Measurements from ENCODE around the gene LINC01488. TPM values are rescaled to one million over a fixed set of nuclear protein-coding genes. Genes with fewer than 3 reads are reported as not detected.

The LINC01488 gene
- total and polyA plus RNA-seq, 9 of the 15 experiments (the other 6 are each of a cell fraction or from before 2014, with no cell fraction given): not detected

- TF ChIP-seq ZNF584 (CRISPR knock-in tag; IDR thresholded peaks at IDR 0.05; ENCODE audit: low read depth) (no peak), RHOXF2B (CRISPR knock-in tag; conservative IDR thresholded peaks at IDR 0.05) (no peak), GTF2F1 (IDR thresholded peaks at IDR 0.05; ENCODE audit: low read depth, low read length) (no peak), TSC22D4 (tag; IDR thresholded peaks at IDR 0.05) (no peak), NFYB (IDR thresholded peaks at IDR 0.05; ENCODE audit: extremely low read depth, insufficient read length) (no peak), ARHGAP35 (IDR thresholded peaks at IDR 0.05; ENCODE audit: partially characterized antibody) (no peak), ZNF197 (CRISPR knock-in tag; IDR thresholded peaks at IDR 0.05; ENCODE audit: low read depth) (no peak), MTA3 (IDR thresholded peaks at IDR 0.05; ENCODE audit: borderline replicate concordance) (no peak), LEF1 (IDR thresholded peaks at IDR 0.05) (no peak), HMGN3 (IDR thresholded peaks at IDR 0.05; ENCODE audit: borderline replicate concordance, extremely low read depth, insufficient read length, low read depth, low read length) (no peak), RNF2 (IDR thresholded peaks at IDR 0.05) (no peak)
- TF ChIP-seq, protein P1, sequence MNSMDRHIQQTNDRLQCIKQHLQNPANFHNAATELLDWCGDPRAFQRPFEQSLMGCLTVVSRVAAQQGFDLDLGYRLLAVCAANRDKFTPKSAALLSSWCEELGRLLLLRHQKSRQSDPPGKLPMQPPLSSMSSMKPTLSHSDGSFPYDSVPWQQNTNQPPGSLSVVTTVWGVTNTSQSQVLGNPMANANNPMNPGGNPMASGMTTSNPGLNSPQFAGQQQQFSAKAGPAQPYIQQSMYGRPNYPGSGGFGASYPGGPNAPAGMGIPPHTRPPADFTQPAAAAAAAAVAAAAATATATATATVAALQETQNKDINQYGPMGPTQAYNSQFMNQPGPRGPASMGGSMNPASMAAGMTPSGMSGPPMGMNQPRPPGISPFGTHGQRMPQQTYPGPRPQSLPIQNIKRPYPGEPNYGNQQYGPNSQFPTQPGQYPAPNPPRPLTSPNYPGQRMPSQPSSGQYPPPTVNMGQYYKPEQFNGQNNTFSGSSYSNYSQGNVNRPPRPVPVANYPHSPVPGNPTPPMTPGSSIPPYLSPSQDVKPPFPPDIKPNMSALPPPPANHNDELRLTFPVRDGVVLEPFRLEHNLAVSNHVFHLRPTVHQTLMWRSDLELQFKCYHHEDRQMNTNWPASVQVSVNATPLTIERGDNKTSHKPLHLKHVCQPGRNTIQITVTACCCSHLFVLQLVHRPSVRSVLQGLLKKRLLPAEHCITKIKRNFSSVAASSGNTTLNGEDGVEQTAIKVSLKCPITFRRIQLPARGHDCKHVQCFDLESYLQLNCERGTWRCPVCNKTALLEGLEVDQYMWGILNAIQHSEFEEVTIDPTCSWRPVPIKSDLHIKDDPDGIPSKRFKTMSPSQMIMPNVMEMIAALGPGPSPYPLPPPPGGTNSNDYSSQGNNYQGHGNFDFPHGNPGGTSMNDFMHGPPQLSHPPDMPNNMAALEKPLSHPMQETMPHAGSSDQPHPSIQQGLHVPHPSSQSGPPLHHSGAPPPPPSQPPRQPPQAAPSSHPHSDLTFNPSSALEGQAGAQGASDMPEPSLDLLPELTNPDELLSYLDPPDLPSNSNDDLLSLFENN (IDR thresholded peaks at IDR 0.05; ENCODE audit: low read depth in 2 of 2, low read length in 2 of 2): no peak
- TF ChIP-seq, protein P2, sequence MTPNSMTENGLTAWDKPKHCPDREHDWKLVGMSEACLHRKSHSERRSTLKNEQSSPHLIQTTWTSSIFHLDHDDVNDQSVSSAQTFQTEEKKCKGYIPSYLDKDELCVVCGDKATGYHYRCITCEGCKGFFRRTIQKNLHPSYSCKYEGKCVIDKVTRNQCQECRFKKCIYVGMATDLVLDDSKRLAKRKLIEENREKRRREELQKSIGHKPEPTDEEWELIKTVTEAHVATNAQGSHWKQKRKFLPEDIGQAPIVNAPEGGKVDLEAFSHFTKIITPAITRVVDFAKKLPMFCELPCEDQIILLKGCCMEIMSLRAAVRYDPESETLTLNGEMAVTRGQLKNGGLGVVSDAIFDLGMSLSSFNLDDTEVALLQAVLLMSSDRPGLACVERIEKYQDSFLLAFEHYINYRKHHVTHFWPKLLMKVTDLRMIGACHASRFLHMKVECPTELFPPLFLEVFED (CRISPR knock-in tag; conservative IDR thresholded peaks at IDR 0.05): no peak
- ChIA-PET POLR2A (no interaction called here), CTCF (ENCODE audit: low intra/inter-chr PET ratio) (no interaction called here)
- H3K79me2 ChIP-seq (ENCODE audit: control insufficient read depth, insufficient read depth, low read length): no peaks in the 10 kb centered on the region
- H3K9me3 ChIP-seq (replicated peaks; ENCODE audit: control insufficient read depth, insufficient read depth, low read depth, low read length): no peaks in the 10 kb centered on the region
- H3K9me1 ChIP-seq (ENCODE audit: control insufficient read depth, insufficient read depth, low read length): no peaks in the 10 kb centered on the region
- H3K27me3 ChIP-seq (ENCODE audit: control insufficient read depth in 2 of 2, insufficient read depth in 2 of 2, low read length in 2 of 2): peaks cover 22 to 94% of the 10 kb centered on the region in 2 experiments
- no peak overlapping the region for H3K4me2 ChIP-seq (ENCODE audit: insufficient read depth, low read length)
- H3K36me3 ChIP-seq (ENCODE audit: control insufficient read depth, insufficient read depth, low read length): no peaks in the 10 kb centered on the region
- H2AFZ ChIP-seq (ENCODE audit: low read depth, low read length): no peak overlapping the region
- no peak overlapping the region for H3K9ac ChIP-seq (ENCODE audit: insufficient read depth in 1 of 2, low read depth in 2 of 2, low read length in 2 of 2)
- ATAC-seq (no peak), DNase-seq (ENCODE audit: extremely low read depth in 1 of 4, low spot score in 3 of 4) (no peak), FAIRE-seq (no peak)
- WGBS (ENCODE audit: insufficient coverage, low coverage, missing lambda C conversion rate): 15% methylated on average over 16 of the region's 17 CpGs
- no peaks in the 10 kb centered on the region; the same call in 1 of the 2 replicates for H4K20me1 ChIP-seq (replicated peaks; ENCODE audit: control insufficient read depth, insufficient read depth, low read length)
- H3K4me3 ChIP-seq: no peak overlapping the region
- BruUV-seq (replicated peaks): no TSS peak
- H3K4me1 ChIP-seq (replicated peaks in 1 of 2; ENCODE audit: control insufficient read depth in 2 of 2, insufficient read depth in 2 of 2, low read length in 2 of 2): peaks cover 0 to 41% of the 10 kb centered on the region in 2 experiments; a peak in 2 of 5 replicates
- intact Hi-C loops (cut with micrococcal nuclease) (no loop called here), in situ Hi-C loops (cut with MboI) (no loop called here)
- no peak overlapping the region for H3K27ac ChIP-seq (ENCODE audit: extremely low read depth, low read depth, low read length)
Observed at GRCh38 chr11:69487849-69488542, 6.5 kb downstream of the LINC01488 start.

All from K562 (cell line).